HG03439 (cell line): ENCODE measurements around the gene MRPL45.

Experiments
- ATAC-seq: cut with Tn5 transposase; IDR thresholded peaks from one replicate; pipeline ENCODE4 v1.9.1; 2021; ENCODE audit warnings: mild to moderate bottlenecking, moderate library complexity; ENCODE audit not compliant: unreplicated experiment

The MRPL45 gene

GRCh38 chr17:38324772-38325171 is 27.8 kb downstream of the MRPL45 start:
- no peak for ATAC-seq

- no peak for ATAC-seq
These were observed 28.4 kb downstream of the MRPL45 start for GRCh38 chr17:38325221-38325851.

DNA sequence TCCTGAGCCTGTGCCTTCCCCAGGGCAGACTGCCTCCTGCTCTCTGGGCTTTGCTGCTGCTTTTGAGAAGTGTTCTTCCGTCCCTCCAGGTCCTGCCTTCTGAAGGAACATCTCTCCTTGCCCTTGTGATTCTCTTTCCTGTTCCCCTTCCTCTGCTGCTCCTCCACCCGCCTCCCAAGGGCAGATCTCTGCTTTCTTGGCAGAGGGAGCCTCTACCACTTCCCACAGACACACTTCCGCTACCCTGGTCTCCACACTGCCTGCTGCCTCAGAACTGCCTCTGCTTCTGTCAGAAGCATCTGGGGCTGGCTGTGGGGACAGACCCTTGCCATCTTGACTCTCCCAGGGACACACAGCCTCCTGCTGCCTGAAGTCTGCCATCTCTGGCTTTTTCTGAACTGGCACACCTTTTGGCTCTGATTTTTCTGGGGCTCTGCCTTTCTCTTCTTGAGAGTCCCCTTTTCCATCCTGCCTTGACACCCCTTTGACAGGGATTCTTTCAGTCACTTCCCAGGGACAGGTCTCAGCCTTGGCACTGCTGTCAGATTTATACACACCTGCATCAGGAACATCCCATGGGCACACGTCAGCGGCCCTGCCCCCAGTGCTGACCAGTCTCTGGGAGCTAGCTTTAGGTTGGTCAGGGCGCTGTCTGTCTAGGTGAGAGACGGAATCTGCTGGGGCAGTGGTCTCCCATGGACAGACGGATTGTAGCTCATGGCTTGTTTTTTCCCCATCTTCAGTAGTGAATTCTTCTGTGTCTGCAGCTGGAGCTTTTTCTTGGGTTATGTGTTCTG is 30.2 kb downstream of the MRPL45 start:
- ATAC-seq, result no peak

DNA sequence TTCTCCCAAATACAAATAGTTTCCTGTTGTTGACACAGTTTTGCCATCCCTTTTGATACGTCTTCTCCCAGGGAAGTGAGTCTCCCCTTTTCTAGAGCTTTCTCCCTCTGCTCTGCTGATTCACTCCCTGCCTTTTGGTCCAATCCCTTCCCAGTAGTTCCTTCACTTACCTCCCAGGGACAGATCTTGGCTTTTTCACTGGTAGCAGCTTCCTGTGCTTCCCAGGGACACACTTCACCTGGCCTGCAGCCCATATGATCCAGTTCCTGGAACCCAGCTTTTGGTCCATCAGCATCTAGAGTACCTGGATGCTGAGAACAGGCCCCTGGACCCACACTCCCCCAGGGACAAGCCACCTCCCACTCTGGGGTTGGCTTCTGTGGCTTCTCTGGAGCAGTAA is 31.0 kb downstream of the MRPL45 start:
- no peak for ATAC-seq

DNA sequence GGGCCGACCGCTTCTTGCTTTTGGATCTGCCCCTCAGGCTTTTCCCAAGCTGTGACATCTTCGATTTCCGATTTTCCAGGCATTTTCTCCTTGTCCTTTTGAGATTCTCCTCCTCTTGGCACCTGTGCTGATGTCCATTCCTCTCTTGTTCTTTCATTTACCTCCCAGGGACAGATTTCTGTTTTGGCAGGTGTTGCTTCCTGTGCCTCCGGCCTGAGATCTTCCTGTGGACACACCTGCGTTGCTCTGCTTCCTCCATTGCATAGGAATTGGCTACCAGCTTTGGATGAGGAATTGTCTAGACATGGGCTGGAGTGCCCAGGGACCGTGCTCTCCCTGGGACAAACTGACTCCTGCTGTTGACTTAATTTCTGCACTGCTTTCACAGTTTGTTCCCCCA is 31.7 kb downstream of the MRPL45 start:
- ATAC-seq, result no peak

DNA sequence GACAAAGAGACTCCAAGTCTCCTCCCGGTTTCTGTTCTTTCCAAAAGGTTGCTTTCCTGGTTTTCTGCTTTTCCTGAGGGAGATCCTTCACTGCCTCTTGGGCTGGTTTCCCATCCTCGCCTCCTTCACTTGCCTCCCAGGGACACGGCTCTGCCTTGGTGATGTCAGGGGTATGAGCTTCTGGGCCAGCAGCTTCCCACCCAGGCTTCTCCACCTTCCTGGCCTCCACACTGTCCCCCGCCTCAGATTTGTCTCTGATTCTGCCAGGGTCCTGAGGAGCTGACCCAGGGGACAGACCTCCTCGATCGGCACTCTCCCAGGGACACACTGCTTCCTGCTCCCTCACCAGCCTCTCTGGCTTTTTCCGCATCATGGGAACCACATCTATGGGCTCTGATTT is 32.3 kb downstream of the MRPL45 start:
- ATAC-seq, result no peak

DNA sequence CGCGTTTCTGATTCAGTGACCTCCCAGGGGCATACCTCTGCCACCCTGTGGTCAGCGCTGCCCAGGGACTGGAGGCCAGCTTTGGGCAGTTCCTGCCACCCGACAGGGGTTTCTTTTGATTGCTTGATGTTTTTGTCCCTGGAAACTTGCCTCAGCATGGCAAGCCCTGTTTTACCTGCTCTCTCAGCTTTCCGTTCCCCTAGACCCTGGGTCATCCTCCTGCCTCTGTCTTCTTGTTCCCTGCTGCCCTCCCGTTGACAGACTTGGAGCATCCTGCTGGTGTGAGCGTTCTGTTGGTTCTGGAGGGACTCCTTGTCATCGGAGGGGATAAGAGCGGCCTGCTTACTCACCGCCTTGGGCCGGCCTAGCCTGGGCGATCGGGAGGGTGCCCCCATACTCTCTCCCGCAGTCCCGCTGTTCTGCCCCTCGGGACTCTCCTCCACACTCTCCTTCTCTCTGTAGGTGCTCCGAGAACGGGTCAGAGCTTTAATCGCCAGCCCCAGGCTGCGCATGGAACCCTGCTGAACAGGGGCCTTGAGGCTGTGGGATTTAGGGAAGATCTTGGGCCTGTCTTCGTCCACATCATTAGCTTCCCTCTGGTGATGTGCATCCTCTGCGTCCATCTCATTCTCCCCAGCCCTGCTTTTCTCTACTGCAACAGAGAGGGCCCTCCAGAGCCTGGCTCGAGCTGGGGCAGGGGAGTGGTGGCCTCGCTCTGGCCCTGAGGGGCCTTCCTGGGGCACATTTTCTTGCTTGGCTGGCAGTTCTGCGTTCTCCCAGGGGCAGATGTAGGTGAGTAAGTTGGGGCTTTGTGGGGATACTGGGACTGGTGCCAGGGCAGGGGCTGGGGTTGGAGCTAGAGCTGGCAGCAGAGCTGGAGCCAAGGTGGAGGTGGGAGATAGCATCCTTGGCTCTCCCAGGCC is 33.1 kb downstream of the MRPL45 start:
- no peak for ATAC-seq

GRCh38 chr17:38330941-38331411 is 34.0 kb downstream of the MRPL45 start:
- no peak for ATAC-seq

- no peak for ATAC-seq
These were observed 35.8 kb downstream of the MRPL45 start for GRCh38 chr17:38332735-38333134.

DNA sequence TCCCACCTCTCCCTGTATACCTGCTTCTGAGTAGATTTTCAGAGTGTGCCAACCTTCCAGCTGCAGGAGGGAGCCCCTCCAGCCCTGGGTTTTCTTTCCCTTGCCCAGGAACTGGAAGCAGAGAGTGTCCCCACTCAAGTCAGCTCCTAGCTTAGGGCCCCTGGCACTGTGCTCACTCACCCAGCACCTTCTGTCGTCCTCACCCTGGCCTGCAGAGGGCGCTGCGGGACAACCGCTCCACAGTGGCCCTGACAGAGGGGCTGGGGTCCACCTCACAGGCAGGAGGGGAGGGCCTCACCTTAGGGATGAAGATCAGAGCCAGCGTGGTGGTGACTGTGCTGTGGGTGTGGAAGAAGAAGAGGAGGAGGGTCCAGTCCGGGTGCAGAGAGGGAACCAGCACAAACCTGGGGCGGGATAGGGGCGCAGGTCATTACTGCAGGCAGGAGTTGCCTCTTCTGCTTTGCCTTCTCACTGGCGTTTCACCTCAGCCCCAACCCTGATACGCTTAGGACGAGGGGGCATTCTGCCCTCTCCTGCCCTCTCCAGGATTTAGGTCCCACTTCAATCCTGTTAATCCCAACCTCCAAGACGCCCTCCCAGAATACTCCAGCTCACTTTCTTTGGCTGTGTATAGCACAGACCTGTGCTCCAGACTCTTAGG is 36.8 kb downstream of the MRPL45 start:
- ATAC-seq, result no peak

DNA sequence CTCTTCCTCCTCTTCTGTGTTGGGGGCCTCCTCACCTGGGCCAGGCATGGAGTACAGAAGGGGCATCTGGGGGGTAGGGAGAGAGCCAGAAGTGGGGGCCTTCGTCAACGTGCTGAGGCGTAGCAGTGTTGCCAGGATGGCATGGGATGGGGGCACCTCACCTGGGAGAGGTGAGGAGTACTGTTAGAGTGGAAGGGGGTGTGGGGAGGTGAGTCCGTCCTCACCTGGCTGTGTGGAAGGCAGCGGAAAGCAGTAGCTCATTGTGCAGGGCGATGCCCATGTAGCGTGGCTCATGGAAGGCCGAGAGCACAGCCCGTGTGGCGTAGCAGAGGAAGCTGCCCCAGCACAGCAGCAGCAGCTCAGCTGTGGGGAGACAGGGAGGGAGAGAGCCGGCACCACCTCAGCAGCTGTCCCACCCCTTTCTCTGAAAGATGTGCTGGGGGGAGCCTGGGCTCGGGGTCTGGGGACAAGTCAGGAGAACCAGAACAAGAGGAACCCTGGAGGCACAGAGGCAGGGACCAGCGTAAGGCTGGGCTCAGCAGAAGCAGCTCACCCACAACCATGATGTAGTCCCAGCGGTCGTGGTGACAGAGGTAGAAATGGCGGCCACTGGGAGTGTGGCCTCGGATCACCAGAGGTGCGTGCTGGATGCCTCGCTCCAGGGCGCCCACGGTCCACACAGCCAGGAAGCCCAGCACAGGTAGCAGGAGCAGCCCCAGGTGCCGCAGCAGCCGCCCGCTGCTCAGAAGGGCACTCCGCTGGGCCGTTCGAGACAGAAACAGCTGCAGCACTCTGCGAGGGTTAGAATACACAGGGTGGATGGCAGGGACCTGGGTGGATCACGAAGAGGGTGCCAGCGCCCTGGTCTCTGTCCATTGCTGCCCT is 37.8 kb downstream of the MRPL45 start:
- ATAC-seq, result no peak

DNA sequence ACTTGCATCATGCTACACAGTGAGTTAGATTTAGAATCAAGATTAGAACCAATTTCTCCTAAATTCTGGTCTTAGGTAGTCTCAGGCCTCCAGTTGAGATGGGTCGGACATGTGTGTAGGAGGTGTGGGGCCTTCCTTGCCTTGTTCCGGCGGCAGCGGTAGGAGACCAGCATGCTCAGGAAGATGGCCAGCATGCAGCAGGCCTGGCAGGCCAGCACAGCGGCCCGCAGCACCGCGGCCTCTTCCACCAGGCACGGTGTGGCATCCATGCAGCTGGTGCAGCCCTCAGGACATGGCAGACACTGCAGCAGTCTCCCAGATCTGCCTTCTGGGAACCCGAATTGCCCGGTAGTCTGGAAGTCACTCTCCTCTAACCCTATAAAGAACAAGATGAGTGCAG is 39.9 kb downstream of the MRPL45 start:
- no peak for ATAC-seq

DNA sequence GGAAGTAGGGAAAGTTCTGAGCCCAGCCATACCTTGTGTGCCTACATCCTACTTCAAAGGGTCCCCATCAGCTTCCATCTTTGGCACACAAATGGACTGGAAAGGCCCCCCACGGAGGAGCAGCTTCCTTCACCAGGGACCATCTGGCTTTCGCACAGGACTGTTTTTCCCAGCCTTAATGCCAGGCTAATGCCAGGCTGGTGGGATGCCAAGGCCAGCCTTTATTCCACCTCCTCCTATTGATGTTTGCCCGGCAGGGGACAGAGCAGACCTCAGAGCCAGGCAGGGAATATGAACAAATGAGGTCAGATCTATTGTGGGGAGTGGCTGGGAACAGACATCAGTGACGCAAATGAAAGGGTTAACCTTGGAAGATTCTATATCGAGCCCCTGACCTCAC is 41.1 kb downstream of the MRPL45 start:
- ATAC-seq, result no peak

DNA sequence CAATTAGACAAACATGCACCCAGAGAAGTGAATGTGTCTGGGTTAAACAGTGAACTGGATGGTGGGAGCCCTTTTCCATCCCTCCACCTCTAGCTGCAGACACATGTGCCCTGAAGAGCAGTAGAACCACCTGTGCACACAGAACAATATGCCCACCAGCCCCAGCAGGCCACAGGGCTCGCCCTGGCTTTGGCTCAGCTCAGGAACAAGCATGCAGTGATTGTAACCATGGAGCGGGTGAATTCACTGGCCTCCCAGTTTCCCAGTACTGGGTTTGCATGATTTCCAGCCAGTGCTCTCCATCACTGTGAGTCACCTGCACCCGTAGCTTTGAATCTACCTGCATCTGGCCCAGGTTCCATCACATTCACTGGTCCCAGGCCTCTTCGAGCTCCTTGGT is 41.6 kb downstream of the MRPL45 start:
- ATAC-seq, result no peak

- no peak for ATAC-seq
These were observed 42.9 kb downstream of the MRPL45 start for GRCh38 chr17:38339891-38340290.

DNA sequence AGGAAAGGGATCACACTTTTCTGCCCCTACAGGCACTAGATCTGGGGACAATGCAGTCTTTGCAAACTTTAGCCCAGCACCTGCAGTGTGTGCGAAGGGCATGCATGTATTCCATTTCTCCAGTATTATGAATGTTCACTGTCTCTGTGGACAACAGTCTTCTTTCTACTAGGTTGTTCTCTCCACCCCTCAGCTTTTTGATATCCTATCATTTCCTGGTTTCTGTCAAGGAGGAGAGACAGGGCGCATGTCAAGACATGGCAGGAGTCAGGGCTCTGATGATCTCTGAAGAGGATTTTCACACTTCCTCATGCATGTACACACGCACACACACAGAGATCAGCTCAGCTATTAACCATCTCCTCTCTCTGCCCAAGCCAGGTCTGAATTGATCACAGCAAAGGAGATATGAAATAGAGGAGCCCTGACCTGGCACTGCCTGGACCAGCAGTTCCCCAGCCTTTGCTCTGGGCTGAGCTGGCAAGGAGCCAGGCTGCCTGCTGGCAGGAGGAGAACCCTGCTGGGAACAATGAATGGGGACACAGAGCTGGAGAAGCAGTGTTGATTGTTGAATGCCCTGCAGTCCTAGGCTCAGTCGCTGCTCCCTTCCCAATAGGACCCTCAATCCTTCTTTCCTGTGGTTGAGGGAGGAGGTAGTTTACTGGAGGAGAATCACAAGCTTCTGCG is 44.2 kb downstream of the MRPL45 start:
- no peak for ATAC-seq

GRCh38 chr17:38342886-38343607 is 46.1 kb downstream of the MRPL45 start:
- no peak for ATAC-seq

DNA sequence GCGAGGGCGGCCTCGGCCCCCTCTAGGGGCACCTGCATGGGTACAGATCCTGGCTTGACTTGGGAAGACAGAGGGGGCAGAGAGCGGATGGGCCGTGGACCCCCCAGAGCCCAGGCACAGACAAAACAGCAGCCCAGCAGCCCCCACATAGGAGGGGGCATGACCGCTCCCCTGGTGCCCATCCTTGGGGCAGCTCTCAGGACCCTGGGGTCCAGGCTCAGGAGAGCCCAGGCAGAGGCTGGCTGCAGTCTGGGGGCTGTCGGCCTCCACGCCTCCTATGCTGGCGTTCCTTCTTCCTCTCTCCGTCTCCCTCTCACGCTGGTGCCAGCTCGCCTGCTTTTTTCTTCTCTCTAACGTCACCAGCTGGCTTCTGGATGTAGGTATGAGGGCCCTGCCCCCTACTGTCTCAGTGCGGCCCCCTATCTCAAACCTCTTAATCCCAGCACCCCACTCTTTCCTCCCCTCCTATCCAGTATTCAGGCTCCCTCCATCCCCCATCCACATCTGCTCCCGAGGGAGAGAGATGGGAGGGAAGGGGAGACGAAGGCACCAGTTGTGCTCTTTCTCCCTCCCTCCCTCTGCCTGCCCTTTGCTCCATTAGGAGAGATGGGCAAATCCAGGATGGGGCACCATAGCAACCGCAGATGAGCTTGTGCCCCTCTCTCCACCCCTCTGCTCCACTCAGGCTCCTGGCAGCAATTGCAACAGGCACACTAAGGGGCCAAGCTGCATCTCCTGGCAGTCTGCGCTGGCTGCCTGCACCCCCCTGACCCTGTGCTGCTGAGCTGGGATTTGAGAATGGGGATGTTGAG is 46.8 kb downstream of the MRPL45 start, which contains the start of gene GPR179:
Gene GPR179 (minus strand): TSS at position 349 of the 812 bp plus-strand sequence. CDS start 167 bp downstream, at position 182.
- no peak for ATAC-seq
